ENCODE measurements around the gene RUNDC1.

RUNDC1 gene

DNA sequence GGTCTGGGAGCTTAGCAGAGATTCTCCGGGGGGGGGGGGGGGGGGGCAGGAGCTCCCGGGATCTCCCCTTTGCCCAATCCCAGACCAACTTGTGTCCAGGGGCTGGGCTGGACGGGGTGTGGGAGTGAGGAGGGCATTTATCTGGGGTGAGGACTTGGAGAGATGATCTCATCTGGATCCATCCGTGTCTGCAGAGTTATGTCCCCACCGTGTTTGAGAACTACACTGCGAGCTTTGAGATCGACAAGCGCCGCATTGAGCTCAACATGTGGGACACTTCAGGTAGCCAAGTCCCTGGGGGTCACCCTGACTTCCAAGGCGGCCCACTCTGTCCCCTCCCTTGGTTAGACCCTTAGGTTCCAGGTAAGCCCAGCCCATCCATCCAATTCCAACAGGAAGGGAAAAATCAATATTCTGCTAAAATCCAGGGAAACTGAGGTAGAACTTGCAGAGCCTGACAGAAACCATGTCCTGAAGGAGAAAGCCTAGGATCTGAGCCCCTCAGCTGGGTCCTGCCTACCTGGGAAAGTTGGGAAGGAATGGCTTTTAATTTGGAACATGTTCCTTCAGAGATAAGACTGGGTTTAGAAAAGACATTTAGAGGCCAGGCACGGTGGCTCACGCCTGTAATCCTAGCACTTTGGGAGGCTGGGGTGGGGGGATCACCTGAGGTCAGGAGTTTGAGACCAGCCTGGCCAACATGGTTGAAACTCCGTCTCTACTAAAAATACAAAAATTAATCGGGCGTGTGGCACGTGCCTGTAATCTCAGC, 45.6 kb downstream of the RUNDC1 start:
- Histone ChIP-seq H3K9ac (ENCODE audit: low read depth in 1 of 2, low read length in 2 of 2) (no peak overlapping the region), H3K36me3 (ENCODE audit: control insufficient read depth in 1 of 2, insufficient read depth in 2 of 2, low read length in 2 of 2) (no peaks in the 10 kb centered on the region), H3K4me3 (ENCODE audit: low read depth in 1 of 2, low read length in 2 of 2) (no peak overlapping the region), H3K9me3 (ENCODE audit: control insufficient read depth in 1 of 2, low read length in 2 of 2) (no peaks in the 10 kb centered on the region), H3K27ac (ENCODE audit: low read depth, low read length) (no peak overlapping the region), H3K4me1 (ENCODE audit: control insufficient read depth in 1 of 2, insufficient read depth in 2 of 2, low read length in 2 of 2) (peaks cover 3 to 15% of the 10 kb centered on the region in 2 donors), H3K27me3 (ENCODE audit: control insufficient read depth in 1 of 2, insufficient read depth in 2 of 2, low read length in 2 of 2) (no peaks in the 10 kb centered on the region)

DNA sequence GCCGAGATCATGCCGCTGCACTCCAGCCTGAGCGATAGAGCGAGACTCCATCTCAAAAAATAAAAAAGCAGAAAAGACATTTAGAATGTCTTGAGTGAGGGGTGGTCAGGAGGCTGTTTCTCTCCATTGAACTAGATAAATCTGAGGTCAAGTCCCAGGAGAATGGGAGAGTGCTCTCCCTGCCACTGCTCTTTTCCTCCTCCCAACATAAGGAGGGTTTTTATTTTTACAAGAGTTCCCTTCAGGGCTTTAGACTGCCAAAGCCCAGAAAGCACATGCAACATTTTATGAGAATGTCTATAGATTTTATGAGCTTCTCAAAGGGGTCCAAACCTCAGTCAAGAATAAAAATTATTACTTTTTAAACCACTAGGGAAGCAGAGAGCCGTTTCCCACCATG, 46.2 kb downstream of the RUNDC1 start:
- no peak overlapping the region for H3K9ac ChIP-seq (ENCODE audit: low read depth in 1 of 2, low read length in 2 of 2)
- H3K27me3 ChIP-seq (ENCODE audit: control insufficient read depth in 1 of 2, insufficient read depth in 2 of 2, low read length in 2 of 2) = no peaks in the 10 kb centered on the region
- no peaks in the 10 kb centered on the region for H3K36me3 ChIP-seq (ENCODE audit: control insufficient read depth in 1 of 2, insufficient read depth in 2 of 2, low read length in 2 of 2)
- H3K27ac ChIP-seq (ENCODE audit: low read depth, low read length) = no peak overlapping the region
- no peaks in the 10 kb centered on the region for H3K9me3 ChIP-seq (ENCODE audit: control insufficient read depth in 1 of 2, low read length in 2 of 2)
- H3K4me3 ChIP-seq (ENCODE audit: low read depth in 1 of 2, low read length in 2 of 2) = no peak overlapping the region
- H3K4me1 ChIP-seq (ENCODE audit: control insufficient read depth in 1 of 2, insufficient read depth in 2 of 2, low read length in 2 of 2) = peaks cover 3 to 11% of the 10 kb centered on the region in 2 donors

DNA sequence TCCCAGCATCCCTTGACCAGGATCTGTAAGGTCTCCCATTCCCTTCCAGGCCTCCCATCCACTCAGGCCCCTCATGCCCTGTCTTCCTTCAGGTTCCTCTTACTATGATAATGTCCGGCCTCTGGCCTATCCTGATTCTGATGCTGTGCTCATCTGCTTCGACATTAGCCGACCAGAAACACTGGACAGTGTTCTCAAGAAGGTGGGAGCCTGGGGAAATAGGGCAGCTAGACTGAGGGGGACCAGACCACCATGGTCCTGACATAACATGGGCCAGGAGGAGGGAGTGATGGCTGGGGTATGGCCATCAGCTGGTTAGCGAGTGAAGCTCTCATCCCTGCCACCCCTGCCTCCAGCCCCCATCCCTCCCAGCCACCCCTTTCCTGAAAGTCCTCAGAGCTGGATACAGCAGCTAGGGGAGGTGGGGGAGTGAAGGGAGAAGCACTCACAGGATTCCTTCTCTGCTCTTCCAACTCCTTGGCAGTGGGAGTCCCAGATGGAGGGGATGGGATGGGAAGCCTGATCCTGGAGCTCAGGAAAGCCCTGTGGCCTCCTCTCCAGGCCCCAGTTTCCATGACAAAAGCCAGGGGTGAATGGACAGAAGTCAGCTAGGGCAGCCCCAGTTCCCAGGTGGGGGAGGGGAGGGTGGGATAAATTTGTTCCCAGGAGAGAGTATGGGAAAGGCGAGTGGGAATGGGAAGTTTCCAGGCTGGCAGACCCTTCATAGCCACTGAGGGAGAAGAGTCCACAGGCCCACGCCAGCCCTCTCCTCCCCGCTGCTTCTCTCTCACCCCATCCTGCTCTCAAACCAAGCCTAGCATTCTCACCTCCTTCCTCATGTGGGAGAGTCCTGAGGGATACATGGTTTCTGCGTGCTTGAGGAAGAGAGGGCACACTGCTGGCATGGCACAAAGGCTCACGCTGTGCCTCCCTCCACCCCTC, 47.0 kb downstream of the RUNDC1 start:
- H3K9me3 ChIP-seq (ENCODE audit: control insufficient read depth in 1 of 2, low read length in 2 of 2) = no peaks in the 10 kb centered on the region
- H3K4me3 ChIP-seq (ENCODE audit: low read depth in 1 of 2, low read length in 2 of 2) = no peak overlapping the region
- H3K36me3 ChIP-seq (ENCODE audit: control insufficient read depth in 1 of 2, insufficient read depth in 2 of 2, low read length in 2 of 2) = no peaks in the 10 kb centered on the region
- no peak overlapping the region for H3K27ac ChIP-seq (ENCODE audit: low read depth, low read length)
- H3K4me1 ChIP-seq (ENCODE audit: control insufficient read depth in 1 of 2, insufficient read depth in 2 of 2, low read length in 2 of 2) = peaks cover 3 to 10% of the 10 kb centered on the region in 2 donors
- H3K9ac ChIP-seq (ENCODE audit: low read depth in 1 of 2, low read length in 2 of 2) = no peak overlapping the region
- H3K27me3 ChIP-seq (ENCODE audit: control insufficient read depth in 1 of 2, insufficient read depth in 2 of 2, low read length in 2 of 2) = no peaks in the 10 kb centered on the region

DNA sequence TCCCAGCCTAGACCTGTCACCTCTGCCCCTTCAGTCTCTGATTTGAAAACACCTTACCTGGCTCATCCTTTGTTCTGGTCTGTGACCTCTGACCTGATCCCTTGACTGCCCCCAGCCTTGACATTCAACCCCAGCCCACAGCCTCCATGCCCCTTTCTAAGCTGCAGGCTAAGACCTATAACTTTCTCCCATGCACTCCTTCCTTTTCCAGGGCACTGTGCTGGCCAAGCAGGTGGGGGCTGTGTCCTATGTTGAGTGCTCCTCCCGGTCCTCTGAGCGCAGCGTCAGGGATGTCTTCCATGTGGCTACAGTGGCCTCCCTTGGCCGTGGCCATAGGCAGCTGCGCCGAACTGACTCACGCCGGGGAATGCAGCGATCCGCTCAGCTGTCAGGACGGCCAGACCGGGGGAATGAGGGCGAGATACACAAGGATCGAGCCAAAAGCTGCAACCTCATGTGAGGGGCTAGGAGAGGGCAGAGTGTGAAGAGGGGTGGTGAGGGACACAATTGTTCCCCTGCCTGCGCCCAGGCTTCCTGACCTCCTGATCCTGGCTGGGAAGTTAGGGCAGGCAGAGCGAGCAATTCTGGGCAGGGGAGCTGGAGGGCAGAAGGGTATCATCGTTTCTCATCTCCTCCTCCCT, 48.0 kb downstream of the RUNDC1 start:
- H3K27me3 ChIP-seq (ENCODE audit: control insufficient read depth in 1 of 2, insufficient read depth in 2 of 2, low read length in 2 of 2) = no peaks in the 10 kb centered on the region
- H3K9me3 ChIP-seq (ENCODE audit: control insufficient read depth in 1 of 2, low read length in 2 of 2) = no peaks in the 10 kb centered on the region
- peaks cover 3 to 8% of the 10 kb centered on the region in 2 donors for H3K4me1 ChIP-seq (ENCODE audit: control insufficient read depth in 1 of 2, insufficient read depth in 2 of 2, low read length in 2 of 2)
- H3K36me3 ChIP-seq (ENCODE audit: control insufficient read depth in 1 of 2, insufficient read depth in 2 of 2, low read length in 2 of 2) = no peaks in the 10 kb centered on the region
- H3K9ac ChIP-seq (ENCODE audit: low read depth in 1 of 2, low read length in 2 of 2) = no peak overlapping the region
- H3K4me3 ChIP-seq (ENCODE audit: low read depth in 1 of 2, low read length in 2 of 2) = no peak overlapping the region
- no peak overlapping the region for H3K27ac ChIP-seq (ENCODE audit: low read depth, low read length)

DNA sequence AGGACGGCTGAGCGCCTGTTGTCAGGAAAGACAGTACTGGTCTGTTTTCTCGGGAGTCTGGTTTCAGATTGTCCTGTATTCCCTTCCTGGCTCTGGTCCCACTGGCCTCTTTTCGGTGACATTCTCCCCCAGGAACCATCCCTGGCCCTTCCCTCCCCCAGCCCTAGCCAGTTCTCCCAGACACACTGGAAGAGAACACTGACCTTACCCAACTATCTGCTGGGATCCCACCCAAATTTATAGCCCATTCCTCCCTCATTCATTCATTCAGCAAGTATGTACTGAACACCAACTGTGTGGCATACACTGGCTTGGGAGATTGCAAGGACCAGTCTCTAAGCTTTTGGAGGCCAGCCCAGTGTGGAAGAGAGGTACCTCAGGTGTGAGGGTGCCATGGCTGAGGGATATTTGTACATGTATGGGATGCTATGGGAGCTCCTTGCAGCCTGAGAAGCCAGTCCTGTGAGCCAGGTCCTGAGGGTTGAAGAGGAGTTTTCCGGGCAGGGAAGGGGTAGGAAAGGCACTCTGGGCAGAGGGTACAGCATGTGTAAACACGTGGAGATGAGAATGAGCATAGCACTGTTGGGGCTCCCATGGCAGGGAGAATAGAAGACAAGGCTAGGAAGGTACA, 49.9 kb downstream of the RUNDC1 start:
- Histone ChIP-seq H3K9ac (ENCODE audit: low read depth in 1 of 2, low read length in 2 of 2) (no peak overlapping the region), H3K4me1 (ENCODE audit: control insufficient read depth in 1 of 2, insufficient read depth in 2 of 2, low read length in 2 of 2) (no peaks in the 10 kb centered on the region), H3K9me3 (ENCODE audit: control insufficient read depth in 1 of 2, low read length in 2 of 2) (no peaks in the 10 kb centered on the region), H3K27ac (ENCODE audit: low read depth, low read length) (no peak overlapping the region), H3K4me3 (ENCODE audit: low read depth in 1 of 2, low read length in 2 of 2) (no peak overlapping the region), H3K27me3 (ENCODE audit: control insufficient read depth in 1 of 2, insufficient read depth in 2 of 2, low read length in 2 of 2) (no peaks in the 10 kb centered on the region), H3K36me3 (ENCODE audit: control insufficient read depth in 1 of 2, insufficient read depth in 2 of 2, low read length in 2 of 2) (no peaks in the 10 kb centered on the region)

DNA sequence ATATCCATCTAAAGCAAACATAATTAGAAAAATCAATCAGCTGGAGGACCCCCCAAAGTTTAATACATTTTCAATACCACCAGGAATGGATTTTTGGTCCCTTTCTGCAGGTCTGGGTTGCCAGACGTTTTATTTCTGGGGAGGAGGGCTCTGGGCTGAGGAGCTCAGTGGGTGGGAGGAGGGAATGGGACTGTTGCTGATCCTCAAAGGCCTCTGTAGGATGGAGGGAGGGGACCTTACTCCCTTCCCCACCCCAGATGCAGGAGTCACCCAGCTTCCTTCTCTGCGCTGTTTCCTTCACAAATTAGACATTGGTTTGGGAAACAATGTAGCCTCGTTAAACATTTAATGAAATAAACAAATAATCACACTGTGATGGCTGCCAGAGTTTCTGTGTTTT, 51.3 kb downstream of the RUNDC1 start:
- Histone ChIP-seq H3K4me1 (ENCODE audit: control insufficient read depth in 1 of 2, insufficient read depth in 2 of 2, low read length in 2 of 2) (no peaks in the 10 kb centered on the region), H3K27ac (ENCODE audit: low read depth, low read length) (no peak overlapping the region), H3K36me3 (ENCODE audit: control insufficient read depth in 1 of 2, insufficient read depth in 2 of 2, low read length in 2 of 2) (no peaks in the 10 kb centered on the region), H3K9ac (ENCODE audit: low read depth in 1 of 2, low read length in 2 of 2) (no peak overlapping the region), H3K4me3 (ENCODE audit: low read depth in 1 of 2, low read length in 2 of 2) (no peak overlapping the region), H3K27me3 (ENCODE audit: control insufficient read depth in 1 of 2, insufficient read depth in 2 of 2, low read length in 2 of 2) (no peaks in the 10 kb centered on the region), H3K9me3 (ENCODE audit: control insufficient read depth in 1 of 2, low read length in 2 of 2) (no peaks in the 10 kb centered on the region)

DNA sequence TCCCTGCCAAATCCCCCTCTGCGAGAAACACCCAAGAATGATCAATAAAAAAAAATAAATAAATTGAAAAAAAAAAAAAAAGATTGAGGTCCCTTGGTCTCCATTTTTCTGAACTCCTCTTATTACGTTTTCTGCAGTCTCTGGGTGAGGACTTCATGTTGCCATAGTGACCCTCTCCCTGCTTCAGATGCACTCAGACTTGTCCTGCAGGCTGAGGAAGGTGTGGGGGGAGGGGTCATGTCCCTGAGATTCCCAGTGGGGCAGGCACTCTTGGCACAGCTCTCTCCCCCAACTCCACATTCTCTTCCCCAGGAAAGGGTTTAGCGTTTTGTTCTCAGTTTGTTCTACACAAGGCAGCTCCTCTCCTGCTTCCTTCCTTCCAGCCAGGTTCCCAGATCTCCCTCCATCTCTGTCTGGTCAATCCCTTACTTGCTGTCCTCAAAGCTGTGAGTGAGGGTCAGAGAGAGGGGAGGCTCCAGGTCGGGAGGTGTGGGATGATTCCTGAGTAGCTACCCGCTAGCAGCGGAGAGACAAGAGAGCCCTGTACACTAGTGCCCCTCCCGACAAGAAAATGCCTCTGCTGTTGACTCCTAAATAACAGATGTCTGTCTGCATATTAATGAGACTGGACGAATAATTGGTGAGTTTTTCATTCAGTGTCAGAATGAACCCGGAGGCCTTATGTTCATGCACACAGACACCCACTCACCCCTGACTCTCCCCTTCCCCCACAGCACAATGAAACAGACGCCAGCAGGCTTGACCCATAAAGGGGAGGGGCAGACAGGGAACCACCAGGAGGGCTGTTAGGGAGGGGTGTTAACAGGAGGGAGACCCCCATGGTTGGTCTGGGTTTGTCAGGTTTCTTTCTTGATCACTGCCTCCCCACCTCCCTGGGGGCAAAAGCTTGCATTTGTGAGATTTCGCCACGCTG, 53.9 kb downstream of the RUNDC1 start:
- no peaks in the 10 kb centered on the region for H3K9me3 ChIP-seq (ENCODE audit: control insufficient read depth in 1 of 2, low read length in 2 of 2)
- no peak overlapping the region for H3K27ac ChIP-seq (ENCODE audit: low read depth, low read length)
- no peak overlapping the region for H3K9ac ChIP-seq (ENCODE audit: low read depth in 1 of 2, low read length in 2 of 2)
- no peak overlapping the region for H3K4me3 ChIP-seq (ENCODE audit: low read depth in 1 of 2, low read length in 2 of 2)
- no peaks in the 10 kb centered on the region for H3K4me1 ChIP-seq (ENCODE audit: control insufficient read depth in 1 of 2, insufficient read depth in 2 of 2, low read length in 2 of 2)
- H3K36me3 ChIP-seq (ENCODE audit: control insufficient read depth in 1 of 2, insufficient read depth in 2 of 2, low read length in 2 of 2) = no peaks in the 10 kb centered on the region
- H3K27me3 ChIP-seq (ENCODE audit: control insufficient read depth in 1 of 2, insufficient read depth in 2 of 2, low read length in 2 of 2) = no peaks in the 10 kb centered on the region

DNA sequence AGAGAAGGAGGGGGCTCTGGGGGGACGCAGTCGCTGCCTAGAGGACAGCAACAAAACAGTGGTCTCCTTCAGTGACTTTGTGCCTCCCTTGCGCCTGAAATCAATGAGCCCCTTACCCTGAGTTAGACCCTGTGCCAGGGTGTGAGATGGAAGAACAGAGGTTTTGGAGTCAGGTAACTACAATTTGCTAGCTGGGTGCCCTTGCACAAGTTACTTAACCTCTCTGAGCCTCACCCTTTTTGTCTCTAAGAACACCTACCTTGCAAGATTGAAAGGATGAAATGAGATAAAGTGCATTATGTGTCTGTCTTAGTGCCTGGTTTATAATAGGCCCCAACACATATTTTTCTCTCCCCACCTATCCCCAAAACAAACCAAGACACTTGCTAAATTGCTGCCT, 54.5 kb downstream of the RUNDC1 start:
- Histone ChIP-seq H3K27me3 (ENCODE audit: control insufficient read depth in 1 of 2, insufficient read depth in 2 of 2, low read length in 2 of 2) (no peaks in the 10 kb centered on the region), H3K4me1 (ENCODE audit: control insufficient read depth in 1 of 2, insufficient read depth in 2 of 2, low read length in 2 of 2) (no peaks in the 10 kb centered on the region), H3K9me3 (ENCODE audit: control insufficient read depth in 1 of 2, low read length in 2 of 2) (no peaks in the 10 kb centered on the region), H3K9ac (ENCODE audit: low read depth in 1 of 2, low read length in 2 of 2) (no peak overlapping the region), H3K27ac (ENCODE audit: low read depth, low read length) (no peak overlapping the region), H3K36me3 (ENCODE audit: control insufficient read depth in 1 of 2, insufficient read depth in 2 of 2, low read length in 2 of 2) (no peaks in the 10 kb centered on the region), H3K4me3 (ENCODE audit: low read depth in 1 of 2, low read length in 2 of 2) (no peak overlapping the region)

DNA sequence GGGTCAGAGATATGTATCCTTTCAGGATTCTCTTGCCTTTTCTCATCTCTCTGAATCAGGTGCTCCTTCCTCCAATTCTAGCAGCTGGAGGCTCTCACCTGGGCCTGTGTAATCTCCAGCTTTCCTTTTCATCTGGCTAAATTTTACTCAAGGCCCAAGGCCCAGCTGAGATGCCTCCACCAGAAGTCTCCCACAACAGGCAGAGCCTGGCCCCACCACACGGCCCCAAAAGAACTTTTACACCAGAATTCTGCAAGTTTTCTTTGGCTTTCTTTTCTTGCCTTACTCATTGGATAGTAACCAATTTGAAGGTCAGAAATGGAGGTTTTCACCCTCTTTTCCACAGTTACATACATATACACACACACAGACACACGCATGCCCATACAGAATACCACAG, 59.3 kb downstream of the RUNDC1 start:
- H3K27me3 ChIP-seq (ENCODE audit: control insufficient read depth in 1 of 2, insufficient read depth in 2 of 2, low read length in 2 of 2) = no peaks in the 10 kb centered on the region
- no peak overlapping the region for H3K4me3 ChIP-seq (ENCODE audit: low read depth in 1 of 2, low read length in 2 of 2)
- no peak overlapping the region for H3K9ac ChIP-seq (ENCODE audit: low read depth in 1 of 2, low read length in 2 of 2)
- no peaks in the 10 kb centered on the region for H3K36me3 ChIP-seq (ENCODE audit: control insufficient read depth in 1 of 2, insufficient read depth in 2 of 2, low read length in 2 of 2)
- no peaks in the 10 kb centered on the region for H3K9me3 ChIP-seq (ENCODE audit: control insufficient read depth in 1 of 2, low read length in 2 of 2)
- no peak overlapping the region for H3K27ac ChIP-seq (ENCODE audit: low read depth, low read length)
- H3K4me1 ChIP-seq (ENCODE audit: control insufficient read depth in 1 of 2, insufficient read depth in 2 of 2, low read length in 2 of 2) = no peaks in the 10 kb centered on the region
